Stimulated activated CD8-positive, alpha-beta memory T cell treated with anti-CD3 and anti-CD28 coated beads, Interleukin-7, amount 100 ng/mL, for 48 hours (primary cell): ENCODE measurements around the gene SLC38A6.
A peak's percentile ranks its signal among the peaks of the same experiment; 100 is the strongest.

ENCODE experiments used
- DNase-seq, 2 donors: peaks; one replicate each; pipeline ENCODE4 v3.0.0-alpha.2; 2020; ENCODE audit warnings: low read depth in 1 of 2; ENCODE audit errors: extremely low read depth in 1 of 2

Gene SLC38A6

GRCh38 chr14:60980811-60981632 is at the start of gene SLC38A6, which contains the start of gene TRMT5:
TSS of gene SLC38A6 (plus strand) at chr14:60981245. CDS start at chr14:60981278, 33 bp downstream.
TSS of gene TRMT5 (minus strand) at chr14:60981079. CDS start at chr14:60980973, 106 bp downstream.
- DNase-seq = peak; percentile 76 to 83

- no peak for DNase-seq
Observed at GRCh38 chr14:60933920-60934655, 47.0 kb upstream of the SLC38A6 start.

- DNase-seq = no peak
Observed at GRCh38 chr14:60935319-60935718, 45.7 kb upstream of the SLC38A6 start.

GRCh38 chr14:60943637-60944032 is 37.4 kb upstream of the SLC38A6 start:
- DNase-seq = no peak

GRCh38 chr14:60944204-60944603 is 36.8 kb upstream of the SLC38A6 start:
- no peak for DNase-seq

DNA sequence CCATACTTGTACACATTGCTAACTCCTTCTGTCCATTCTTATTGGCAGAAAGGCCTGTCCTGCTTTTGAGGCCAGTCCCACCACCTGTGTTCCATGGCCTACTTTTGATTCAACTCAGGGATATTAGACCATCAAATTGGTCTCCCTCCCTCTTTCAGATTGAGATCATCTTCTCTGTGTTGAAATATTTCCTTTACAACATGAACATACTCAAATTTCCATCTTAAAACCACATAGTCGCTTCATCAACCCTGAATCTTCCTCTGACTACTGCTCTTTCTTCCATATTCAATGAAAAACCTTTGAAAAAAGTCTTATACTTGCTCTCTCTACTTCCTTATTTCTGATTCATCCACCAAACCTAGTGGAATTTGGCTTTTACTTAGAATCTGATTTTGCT is 35.1 kb upstream of the SLC38A6 start:
- DNase-seq = no peak

DNA sequence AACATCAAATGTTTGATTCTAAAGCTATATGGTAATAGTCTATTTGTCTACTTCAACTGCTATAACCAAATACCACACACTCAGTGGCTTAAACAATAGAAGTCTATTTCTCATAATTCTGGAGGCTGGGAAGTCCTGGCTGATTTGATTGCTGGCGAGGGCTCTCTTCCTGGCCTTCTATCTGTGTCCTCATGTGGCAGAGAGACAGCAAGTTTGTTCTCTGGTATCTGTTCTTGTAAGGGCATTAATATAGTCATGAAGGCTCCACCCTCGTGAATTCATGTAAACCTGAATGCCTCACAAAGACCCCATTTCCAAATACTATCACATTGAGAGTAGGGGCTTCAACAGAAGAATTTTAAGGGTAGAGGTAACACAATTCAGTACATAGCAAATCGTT is 34.3 kb upstream of the SLC38A6 start:
- DNase-seq = no peak

DNA sequence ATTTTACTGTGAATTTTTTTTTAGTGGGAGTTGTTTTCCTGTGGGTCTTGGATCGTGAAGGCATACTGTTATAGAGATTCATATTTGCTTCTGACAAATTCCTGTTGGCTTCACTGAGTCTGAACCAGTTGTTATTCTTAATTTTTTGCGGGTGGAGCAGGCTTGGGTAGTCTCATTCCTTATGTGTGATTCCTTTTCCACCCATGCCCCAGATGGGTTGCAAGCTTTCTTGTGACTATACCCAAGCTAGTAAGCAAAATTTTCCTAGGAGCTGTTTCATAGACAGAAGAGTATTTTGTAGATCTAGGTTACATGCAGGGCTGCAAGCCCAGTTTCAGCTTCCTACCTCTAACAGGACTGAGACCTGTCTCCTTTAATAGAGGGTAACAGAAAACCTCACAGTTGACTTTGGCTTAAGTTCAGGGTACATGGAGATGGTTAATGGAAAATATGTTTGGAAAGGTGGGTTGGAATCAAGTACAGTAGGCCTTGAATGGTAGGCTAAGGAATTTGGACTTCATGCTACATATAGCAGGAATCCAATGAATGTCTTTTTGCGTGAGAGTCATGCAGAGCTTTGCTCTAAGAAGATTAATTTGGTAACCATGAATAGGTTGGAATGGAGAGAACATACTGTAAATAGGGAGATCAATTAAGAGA is 29.1 kb upstream of the SLC38A6 start:
- DNase-seq = no peak

- DNase-seq = no peak
Observed at GRCh38 chr14:60956202-60956601, 24.8 kb upstream of the SLC38A6 start.

- DNase-seq = no peak
Observed at GRCh38 chr14:60956632-60957031, 24.4 kb upstream of the SLC38A6 start.

DNA sequence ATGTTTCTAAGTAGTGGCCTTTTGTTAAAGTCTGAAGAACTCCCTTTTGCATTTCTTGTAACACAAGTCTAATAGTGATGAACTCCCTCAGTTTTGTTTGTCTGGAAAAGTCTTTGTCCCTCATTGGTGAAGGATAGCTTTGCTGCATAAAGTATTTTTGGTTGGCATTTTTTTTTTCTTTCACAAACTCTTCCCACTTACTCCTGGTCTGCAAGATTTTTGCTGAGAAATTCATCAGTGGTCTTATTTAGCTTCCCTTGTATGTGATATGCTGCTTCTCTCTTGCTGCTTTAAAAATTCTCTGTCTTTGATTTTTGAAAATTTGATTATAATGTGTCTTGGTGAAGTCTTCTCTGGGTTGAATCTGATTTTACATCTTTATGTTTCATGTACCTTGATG is 22.9 kb upstream of the SLC38A6 start:
- no peak for DNase-seq

- no peak for DNase-seq
Observed at GRCh38 chr14:60963761-60964160, 17.3 kb upstream of the SLC38A6 start.

DNA sequence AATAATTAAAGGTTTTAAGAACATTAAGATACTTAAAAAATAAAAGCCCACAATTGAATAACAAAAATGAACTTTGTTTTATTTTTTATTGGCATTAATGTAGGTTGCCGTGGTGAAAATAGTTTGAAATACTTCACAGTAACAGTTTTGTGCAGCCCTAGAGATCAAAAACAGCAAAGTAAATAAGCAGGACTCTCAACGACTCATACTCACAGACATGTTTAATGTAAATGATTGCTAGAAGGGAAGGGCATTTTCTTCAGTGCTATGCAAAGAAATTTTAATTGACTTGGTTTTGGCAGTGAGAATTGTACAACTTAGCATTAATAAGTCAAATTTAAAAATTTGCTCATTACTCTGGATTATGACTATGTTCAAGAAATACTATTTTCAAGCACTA is 16.1 kb upstream of the SLC38A6 start:
- DNase-seq = no peak

GRCh38 chr14:60965402-60965801 is 15.6 kb upstream of the SLC38A6 start:
- no peak for DNase-seq

DNA sequence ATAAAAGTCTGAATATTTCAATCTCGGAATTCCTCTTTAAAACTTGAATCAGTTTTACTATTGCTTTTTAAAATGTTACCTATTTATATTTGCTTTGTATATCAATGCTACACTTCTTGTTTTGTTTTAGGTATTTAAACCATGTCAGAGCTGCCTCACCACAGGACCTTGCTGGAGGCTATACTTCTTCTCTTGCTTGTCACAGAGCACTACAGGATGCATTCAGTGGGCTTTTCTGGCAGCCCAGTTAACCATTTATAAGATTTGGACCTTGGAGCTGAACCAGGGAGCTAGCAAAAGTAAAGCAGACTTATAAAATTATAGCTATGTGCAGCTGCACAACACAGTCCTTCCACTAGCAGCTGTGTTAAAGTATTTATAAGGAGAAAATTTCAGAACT is 12.9 kb upstream of the SLC38A6 start:
- DNase-seq = no peak

DNA sequence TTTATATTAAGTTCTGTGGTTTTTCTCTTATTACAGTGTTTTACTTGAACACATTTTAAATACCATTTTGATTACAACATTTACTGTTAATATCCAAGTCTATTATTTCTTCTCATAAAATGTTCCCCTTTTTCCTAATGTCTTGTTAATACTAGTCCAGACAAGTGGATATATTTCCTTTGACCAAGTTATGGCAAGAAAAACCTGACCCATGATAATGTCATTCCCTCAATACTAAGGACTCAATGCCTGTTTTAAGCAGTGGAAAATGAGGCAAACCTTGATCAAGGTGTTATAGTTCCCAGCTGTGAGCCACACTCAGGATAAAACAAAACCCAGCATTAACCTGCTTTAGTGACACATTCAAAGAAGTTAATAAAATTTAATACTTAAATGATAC is 12.4 kb upstream of the SLC38A6 start:
- no peak for DNase-seq

DNA sequence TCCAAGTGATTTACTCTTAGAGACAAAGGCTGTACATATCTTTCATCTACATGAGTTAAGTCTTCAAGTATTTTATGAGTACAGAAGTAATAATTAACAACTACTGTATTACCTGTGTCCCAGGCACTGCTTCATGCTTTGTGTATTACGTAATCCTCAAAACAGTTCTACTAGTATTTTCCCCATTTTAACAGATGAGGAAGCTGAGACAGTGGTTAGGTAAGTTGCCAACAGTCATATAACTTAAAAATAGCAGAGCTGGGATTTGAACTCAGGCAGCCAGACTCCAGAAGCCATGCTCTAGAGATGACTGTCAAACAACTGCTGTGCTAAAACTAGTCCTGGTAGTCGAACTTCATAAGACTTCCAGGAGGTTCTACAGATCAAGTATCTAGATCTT is 10.9 kb upstream of the SLC38A6 start:
- DNase-seq = no peak

DNA sequence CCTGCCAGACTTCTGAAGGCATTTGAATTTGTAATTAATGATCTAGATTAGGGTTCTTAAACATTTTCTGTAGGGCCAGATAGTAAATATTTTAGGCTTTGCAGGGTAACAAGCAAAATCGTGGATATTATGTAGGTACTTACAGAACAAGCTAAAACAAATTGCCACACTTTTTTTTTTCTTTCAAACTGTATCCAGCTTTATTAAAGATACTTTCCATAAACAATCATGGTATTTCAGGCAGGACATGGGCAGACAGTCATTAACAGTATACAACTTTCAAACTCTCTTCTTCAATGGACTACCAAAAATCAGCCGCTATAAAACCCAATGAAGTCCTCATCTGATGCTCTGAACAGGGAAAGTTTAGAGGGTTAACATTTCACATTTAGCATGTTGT is 9.8 kb upstream of the SLC38A6 start:
- DNase-seq = no peak

GRCh38 chr14:60972295-60972694 is 8.8 kb upstream of the SLC38A6 start:
- no peak for DNase-seq

GRCh38 chr14:60973070-60973469 is 8.0 kb upstream of the SLC38A6 start:
- no peak for DNase-seq

GRCh38 chr14:60974090-60974651 is 6.9 kb upstream of the SLC38A6 start:
- DNase-seq = no peak
